CD4-positive, alpha-beta T cell (primary cell): ENCODE data around the gene RGL1. TPM values are rescaled to one million over a fixed set of nuclear protein-coding genes. Genes with fewer than 3 reads are reported as not detected.

Experiments
- ATAC-seq: fragments of 200-7000 bp; cut with Tn5 transposase; one replicate; pipeline ENCODE4 v1.10.0; 2022; ENCODE audit warnings: mild to moderate bottlenecking; ENCODE audit not compliant: poor library complexity
- CTCF ChIA-PET: fragments of 350-600 bp; sonication (Branson Sonifier 250); formaldehyde crosslinking; loops from one replicate; lab custom pipeline; 2021; ENCODE audit warnings: antibody characterized with exemption, inconsistent platforms; lab: Charles Lee
- POLR2A ChIA-PET: fragments of 350-600 bp; sonication (Branson Sonifier 250); formaldehyde crosslinking; loops from one replicate; lab custom pipeline; 2021; ENCODE audit warnings: antibody characterized with exemption, inconsistent platforms; lab: Charles Lee
- DNase-seq, 14 experiments: peaks; one replicate each; pipeline ENCODE4 v3.0.0-alpha.2; 2013 to 2020; ENCODE audit warnings: mixed read lengths in 2 of 14
- H3K27ac ChIP-seq, 2 donors: one replicate each; pipeline versions ENCODE4 v1.5.1 to v1.7.0; 2013; ENCODE audit warnings: low read length in 2 of 2, low read depth in 1 of 2, mild to moderate bottlenecking in 1 of 2
- H3K27me3 ChIP-seq, 2 experiments: 1 replicate in 1 of 2; 2 replicates in 1 of 2; pipeline versions ENCODE4 v1.6.1 to v1.7.0; 2013; ENCODE audit warnings: low read length in 2 of 2, control low read depth in 1 of 2, mild to moderate bottlenecking in 1 of 2, moderate library complexity in 1 of 2; ENCODE audit not compliant: insufficient read depth in 2 of 2, control insufficient read depth in 1 of 2
- H3K36me3 ChIP-seq: one replicate; pipeline ENCODE4 v1.6.1; 2013; ENCODE audit warnings: low read length, control low read depth; ENCODE audit not compliant: insufficient read depth
- H3K4me1 ChIP-seq: one replicate; pipeline ENCODE4 v1.6.1; 2013; ENCODE audit warnings: low read length, control low read depth; ENCODE audit not compliant: insufficient read depth
- H3K4me3 ChIP-seq: one replicate; pipeline ENCODE4 v1.5.1; 2013; ENCODE audit warnings: mild to moderate bottlenecking, low read length, moderate library complexity
- H3K9me3 ChIP-seq, 2 experiments: 1 replicate in 1 of 2; 2 replicates in 1 of 2; pipeline versions ENCODE4 v1.6.1 to v1.7.0; 2013; ENCODE audit warnings: low read length in 2 of 2, mild to moderate bottlenecking in 2 of 2, control low read depth in 1 of 2, moderate library complexity in 1 of 2; ENCODE audit not compliant: control insufficient read depth in 1 of 2, insufficient read depth in 1 of 2
- H3K27ac Mint-ChIP-seq: one replicate; pipeline ENCODE4 v1.8.0; 2020; ENCODE audit warnings: mixed read lengths
- H3K27me3 Mint-ChIP-seq: one replicate; pipeline ENCODE4 v1.8.0; 2021; ENCODE audit warnings: mixed read lengths
- H3K36me3 Mint-ChIP-seq: one replicate; pipeline ENCODE4 v1.8.0; 2021; ENCODE audit warnings: low read depth, mixed read lengths
- H3K4me1 Mint-ChIP-seq: one replicate; pipeline ENCODE4 v1.8.0; 2021; ENCODE audit warnings: low read depth, mixed read lengths
- H3K4me3 Mint-ChIP-seq: one replicate; pipeline ENCODE4 v1.8.0; 2020; ENCODE audit warnings: mild to moderate bottlenecking, mixed read lengths
- H3K9me3 Mint-ChIP-seq: one replicate; pipeline ENCODE4 v1.8.0; 2020; ENCODE audit warnings: mixed read lengths
- CTCF ChIP-seq: fragments of 200-600 bp; IDR thresholded peaks from one replicate; pipeline ENCODE4 v1.8.0; 2022; ENCODE audit warnings: antibody characterized with exemption, mild to moderate bottlenecking
- intact Hi-C, 2 experiments: fragments of 100-400 bp; cut with DNase I in 1 of 2; cut with micrococcal nuclease in 1 of 2; formaldehyde crosslinking; loops; one replicate each; pipeline versions ENCODE4 v1.15.1 to v1.9.0; 2023 to 2025; cut with DNase I, micrococcal nuclease
- total RNA-seq, 174 experiments: library from RNA in 2 of 174; stranded (reverse) in 2 of 174; gene quantifications; one replicate each; pipeline ENCODE4 v1.2.3 and lab custom pipeline; 2021 to 2026

Gene RGL1
- total RNA-seq, 2 experiments from 2014 or later = 1.2 to 1.8 TPM

- TF ChIP-seq CTCF = no peak
- Mint-ChIP-seq H3K4me3 (no peak overlapping the region), H3K27me3 (no peaks in the 10 kb centered on the region), H3K9me3 (no peaks in the 10 kb centered on the region), H3K36me3 (no peaks in the 10 kb centered on the region), H3K27ac (no peak overlapping the region), H3K4me1 (peaks cover 18% of the 10 kb centered on the region)
- Histone ChIP-seq H3K4me3 (no peak overlapping the region), H3K9me3 (no peaks in the 10 kb centered on the region), H3K36me3 (no peaks in the 10 kb centered on the region), H3K27ac (no peak overlapping the region), H3K27me3 (no peaks in the 10 kb centered on the region), H3K4me1 (no peaks in the 10 kb centered on the region)
- CTCF ChIA-PET = no interaction called here
- DNase-seq (no peak), ATAC-seq (no peak)
- intact Hi-C loops = no loop called here
- POLR2A ChIA-PET = no interaction called here
These were observed 39.9 kb downstream of the RGL1 start for GRCh38 chr1:183844806-183845205.

DNA sequence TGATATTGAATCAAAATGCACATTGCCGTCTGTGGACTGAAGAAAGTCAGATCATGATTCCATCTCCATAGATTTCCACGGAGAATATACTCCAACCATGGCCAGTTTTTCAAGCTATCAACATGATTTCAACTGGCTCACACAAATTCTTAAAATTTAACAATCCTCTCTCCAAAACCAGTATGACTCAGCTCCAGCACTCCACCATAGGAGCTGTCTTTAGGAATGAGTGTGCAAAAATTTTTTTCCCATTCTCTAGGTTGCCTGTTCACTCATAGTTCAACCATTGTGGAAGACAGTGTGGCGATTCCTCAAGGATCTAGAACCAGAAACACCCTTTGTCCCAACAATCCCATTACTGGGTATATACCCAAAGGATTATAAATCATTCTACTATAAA is 40.8 kb downstream of the RGL1 start:
- Histone ChIP-seq H3K4me1 (no peaks in the 10 kb centered on the region), H3K4me3 (no peak overlapping the region), H3K36me3 (no peaks in the 10 kb centered on the region), H3K27ac (no peak overlapping the region), H3K9me3 (no peaks in the 10 kb centered on the region), H3K27me3 (no peaks in the 10 kb centered on the region)
- H3K27ac Mint-ChIP-seq = no peak overlapping the region
- TF ChIP-seq CTCF = no peak
- no peak overlapping the region for H3K4me3 Mint-ChIP-seq
- ATAC-seq (no peak), DNase-seq (no peak)
- no peaks in the 10 kb centered on the region for H3K36me3 Mint-ChIP-seq
- CTCF ChIA-PET = no interaction called here
- H3K27me3 Mint-ChIP-seq = no peaks in the 10 kb centered on the region
- H3K9me3 Mint-ChIP-seq = no peaks in the 10 kb centered on the region
- intact Hi-C loops = no loop called here
- POLR2A ChIA-PET = no interaction called here
- peaks cover 18% of the 10 kb centered on the region for H3K4me1 Mint-ChIP-seq

DNA sequence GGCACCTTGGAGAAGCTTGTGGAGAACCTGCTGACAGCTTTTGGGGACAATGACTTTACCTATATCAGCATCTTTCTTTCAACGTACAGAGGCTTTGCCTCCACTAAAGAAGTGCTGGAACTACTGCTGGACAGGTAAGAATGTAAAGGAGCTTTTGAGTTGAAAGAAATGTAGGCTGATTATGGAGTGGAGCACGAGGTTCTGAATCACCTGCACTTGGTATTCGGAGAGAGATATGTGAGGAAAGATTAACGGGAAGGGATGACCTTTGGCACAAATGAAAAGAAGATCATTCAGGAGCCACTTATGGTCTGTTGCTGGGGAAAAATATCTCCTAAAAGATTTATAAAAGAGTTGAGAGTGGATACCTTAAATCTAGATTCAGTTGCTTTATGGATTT is 42.7 kb downstream of the RGL1 start:
- DNase-seq = no peak
- Histone ChIP-seq H3K9me3 (no peaks in the 10 kb centered on the region), H3K36me3 (no peaks in the 10 kb centered on the region), H3K27me3 (no peaks in the 10 kb centered on the region), H3K4me1 (no peaks in the 10 kb centered on the region), H3K4me3 (no peak overlapping the region), H3K27ac (no peak overlapping the region)
- no peaks in the 10 kb centered on the region for H3K36me3 Mint-ChIP-seq
- ATAC-seq = no peak
- ChIA-PET POLR2A (no interaction called here), CTCF (interaction anchor here (1.2 kb wide), 1 partner anchor 10 kb away, joined by 3 read pairs; no protein-coding TSS in a partner anchor)
- no peak overlapping the region for H3K27ac Mint-ChIP-seq
- no peak for TF ChIP-seq CTCF
- peaks cover 4% of the 10 kb centered on the region for H3K4me1 Mint-ChIP-seq
- intact Hi-C loops = no loop called here
- H3K9me3 Mint-ChIP-seq = no peaks in the 10 kb centered on the region
- H3K27me3 Mint-ChIP-seq = no peaks in the 10 kb centered on the region
- H3K4me3 Mint-ChIP-seq = no peak overlapping the region
